PC-9 (cell line): ENCODE data around the gene SHANK2. TPM values are rescaled to one million over a fixed set of nuclear protein-coding genes. Genes with fewer than 3 reads are reported as not detected.

Experiments
- Bru-seq: library from RNA; stranded (reverse); fragments of 400-500 nt; gene quantifications from one replicate; lab custom pipeline; 2021; lab: Mats Ljungman, UMichigan
- BruChase-seq, 2 experiments: library from RNA; stranded (reverse); fragments of 400-500 nt; gene quantifications; one replicate each; lab custom pipeline; 2021; lab: Mats Ljungman, UMichigan
- BruUV-seq: library from RNA; stranded (reverse); fragments of 400-500 nt; replicated peaks from 2 replicates; lab custom pipeline; 2021; lab: Mats Ljungman, UMichigan
- CTCF ChIA-PET: fragments of 300-600 bp; sonication (Branson Sonifier 250); formaldehyde crosslinking; loops from one replicate; lab custom pipeline; 2022; ENCODE audit warnings: antibody characterized with exemption; lab: Charles Lee
- POLR2A ChIA-PET: fragments of 300-600 bp; sonication (Branson Sonifier 250); formaldehyde crosslinking; loops from one replicate; lab custom pipeline; 2022; ENCODE audit warnings: antibody characterized with exemption; ENCODE audit not compliant: unreplicated experiment; lab: Charles Lee
- DNase-seq, 2 experiments: peaks; one replicate each; pipeline versions ENCODE4 v3.0.0 to v3.0.0-alpha.2; 2015 to 2022; ENCODE audit warnings: mixed read lengths in 1 of 2
- H2AFZ ChIP-seq: fragments of 200-600 bp; sonication (generic); 2 replicates; pipeline ENCODE4 v1.8.1; 2017; ENCODE audit warnings: antibody characterized with exemption
- H3F3A ChIP-seq: fragments of 200-600 bp; sonication (generic); 2 replicates; pipeline ENCODE4 v1.8.1; 2017; ENCODE audit warnings: antibody characterized with exemption, mild to moderate bottlenecking, low read depth; ENCODE audit not compliant: insufficient read depth
- H3K27ac ChIP-seq: fragments of 200-600 bp; sonication (generic); 2 replicates; pipeline ENCODE4 v1.6.1; 2016; ENCODE audit warnings: mixed run types
- H3K27me3 ChIP-seq: fragments of 200-600 bp; sonication (generic); 2 replicates; pipeline ENCODE4 v1.6.1; 2016; ENCODE audit warnings: low read depth, mixed run types; ENCODE audit not compliant: insufficient read depth
- H3K36me3 ChIP-seq: fragments of 200-600 bp; sonication (generic); 2 replicates; pipeline ENCODE4 v1.6.1; 2016; ENCODE audit warnings: low read depth, mixed run types
- H3K4me1 ChIP-seq: fragments of 200-600 bp; sonication (generic); replicated peaks from 2 replicates; pipeline ENCODE4 v1.6.1; 2016; ENCODE audit warnings: mixed run types; ENCODE audit not compliant: insufficient read depth
- H3K4me2 ChIP-seq: fragments of 200-600 bp; sonication (generic); 2 replicates; pipeline ENCODE4 v1.6.1; 2017; ENCODE audit warnings: mixed run types
- H3K4me3 ChIP-seq: fragments of 200-600 bp; sonication (generic); 2 replicates; pipeline ENCODE4 v1.6.1; 2016; ENCODE audit warnings: mixed run types
- H3K79me2 ChIP-seq: fragments of 200-600 bp; sonication (generic); 2 replicates; pipeline ENCODE4 v1.6.1; 2017; ENCODE audit warnings: low read depth, mixed run types
- H3K9me2 ChIP-seq: fragments of 200-600 bp; sonication (generic); 2 replicates; pipeline ENCODE4 v1.8.1; 2017; ENCODE audit warnings: mild to moderate bottlenecking; ENCODE audit not compliant: insufficient read depth
- H3K9me3 ChIP-seq: fragments of 200-600 bp; sonication (generic); 2 replicates; pipeline ENCODE4 v1.8.1; 2016; ENCODE audit warnings: low read depth; ENCODE audit not compliant: insufficient read depth
- H4K20me1 ChIP-seq: fragments of 200-600 bp; sonication (generic); 2 replicates; pipeline ENCODE4 v1.8.1; 2017; ENCODE audit not compliant: insufficient read depth
- EZH2 ChIP-seq: fragments of 200-600 bp; sonication (generic); IDR thresholded peaks from 2 replicates; pipeline ENCODE4 v1.8.0; 2017; ENCODE audit warnings: antibody characterized with exemption, low read depth
- intact Hi-C: fragments of 100-400 bp; cut with micrococcal nuclease; formaldehyde crosslinking; loops from one replicate; pipeline ENCODE4 v1.10.0; 2022; ENCODE audit not compliant: unreplicated experiment
- long read RNA-seq: library from polyadenylated mRNA; stranded (forward); transcript quantifications from one replicate; pipeline ENCODE4 v2.0.0, GENCODE V29; 2022
- total RNA-seq: library from RNA; stranded (reverse); gene quantifications from 2 replicates; pipeline ENCODE4 v1.2.3, GENCODE V29; 2021
- TF ChIP-seq, protein P1 (sequence below): fragments of 200-600 bp; sonication (generic); conservative IDR thresholded peaks from 2 replicates; pipeline ENCODE4 v1.6.1; 2017; ENCODE audit warnings: mixed run types, antibody characterized with exemption, mild to moderate bottlenecking, moderate library complexity

SHANK2 gene
- total RNA-seq (49.2 and 50.5 TPM in 2 replicates), Bru-seq, nascent RNA (percentile 59 among the genes with signal in this experiment), BruChase-seq, experiment 1, labeled RNA remaining after a 2-hour chase (percentile 57 among the genes with signal in this experiment), BruChase-seq, experiment 2, labeled RNA remaining after a 6-hour chase (percentile 53 among the genes with signal in this experiment)
- long read RNA-seq, full-length matches to known transcripts: 4 of 11 reads
- long read RNA-seq, partial matches to known transcripts: 2 of 11 reads
- long read RNA-seq, other reads (novel, unspliced or antisense): 5 of 11 reads

DNA sequence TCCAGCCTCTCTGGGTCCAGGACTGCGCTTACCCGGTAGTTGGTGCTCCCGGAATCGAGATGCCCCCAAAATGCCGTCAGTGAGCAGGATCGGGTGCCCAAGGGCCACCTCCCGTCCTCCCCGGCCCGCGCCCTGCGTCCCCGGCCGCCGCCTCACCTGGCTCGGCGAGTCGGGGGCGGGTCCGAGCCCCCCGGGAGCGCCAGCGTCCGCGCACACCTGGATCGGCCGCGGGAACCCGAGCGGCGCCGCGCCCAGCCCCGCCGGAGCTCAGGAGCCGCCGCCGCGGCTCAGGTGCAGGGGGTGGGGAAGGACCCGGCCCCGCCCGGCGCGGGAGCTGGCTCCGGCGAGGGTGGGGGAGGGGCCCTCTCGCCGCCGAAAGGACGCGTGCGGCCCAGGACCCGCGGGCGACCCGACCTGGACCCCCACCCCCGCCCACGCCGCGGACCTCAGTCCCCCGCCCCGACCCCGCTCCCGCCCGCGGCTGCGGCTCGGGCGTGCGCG lies at the start of gene SHANK2:
TSS of gene SHANK2 (minus strand) at position 309 of the 501 bp plus-strand sequence. CDS start 105,251 bp downstream, outside the sequence.
- H3K4me3 ChIP-seq: peak within 1 kb of the TSS; percentile 97
- H3K27ac ChIP-seq: peak within 1 kb of the TSS; percentile 87
- peaks cover 37% of the 10 kb centered on the region for H3K79me2 ChIP-seq
- peaks cover 26% of the 10 kb centered on the region for H3F3A ChIP-seq
- peak in 1 of 2 experiments; percentile 77 for DNase-seq
- TF ChIP-seq, protein P1, sequence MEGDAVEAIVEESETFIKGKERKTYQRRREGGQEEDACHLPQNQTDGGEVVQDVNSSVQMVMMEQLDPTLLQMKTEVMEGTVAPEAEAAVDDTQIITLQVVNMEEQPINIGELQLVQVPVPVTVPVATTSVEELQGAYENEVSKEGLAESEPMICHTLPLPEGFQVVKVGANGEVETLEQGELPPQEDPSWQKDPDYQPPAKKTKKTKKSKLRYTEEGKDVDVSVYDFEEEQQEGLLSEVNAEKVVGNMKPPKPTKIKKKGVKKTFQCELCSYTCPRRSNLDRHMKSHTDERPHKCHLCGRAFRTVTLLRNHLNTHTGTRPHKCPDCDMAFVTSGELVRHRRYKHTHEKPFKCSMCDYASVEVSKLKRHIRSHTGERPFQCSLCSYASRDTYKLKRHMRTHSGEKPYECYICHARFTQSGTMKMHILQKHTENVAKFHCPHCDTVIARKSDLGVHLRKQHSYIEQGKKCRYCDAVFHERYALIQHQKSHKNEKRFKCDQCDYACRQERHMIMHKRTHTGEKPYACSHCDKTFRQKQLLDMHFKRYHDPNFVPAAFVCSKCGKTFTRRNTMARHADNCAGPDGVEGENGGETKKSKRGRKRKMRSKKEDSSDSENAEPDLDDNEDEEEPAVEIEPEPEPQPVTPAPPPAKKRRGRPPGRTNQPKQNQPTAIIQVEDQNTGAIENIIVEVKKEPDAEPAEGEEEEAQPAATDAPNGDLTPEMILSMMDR: no peak
- TF ChIP-seq EZH2: no peak
- no TSS peak for BruUV-seq
- POLR2A ChIA-PET: interaction anchor here (0.6 to 0.7 kb wide), 2 partner anchors 32 to 479 kb away, joined by 4 to 6 read pairs; no protein-coding TSS in a partner anchor
- intact Hi-C loops: loop anchor here (1.0 to 10.0 kb wide), 4 partner anchors 11 to 172 kb away; no protein-coding TSS in a partner anchor
- no peaks in the 10 kb centered on the region for H3K36me3 ChIP-seq
- CTCF ChIA-PET: interaction anchor here (0.7 to 2.5 kb wide), 5 partner anchors 11 to 131 kb away, joined by 3 to 12 read pairs (median 5); no protein-coding TSS in a partner anchor
- H3K27me3 ChIP-seq: no peaks in the 10 kb centered on the region
- peak within 1 kb of the TSS; percentile 83 for H3K4me2 ChIP-seq
- no peaks in the 10 kb centered on the region for H3K9me2 ChIP-seq
- H2AFZ ChIP-seq: peak within 1 kb of the TSS; percentile 88
- H3K9me3 ChIP-seq: no peaks in the 10 kb centered on the region
- peaks cover 41% of the 10 kb centered on the region for H3K4me1 ChIP-seq
- H4K20me1 ChIP-seq: peaks cover 19% of the 10 kb centered on the region

DNA sequence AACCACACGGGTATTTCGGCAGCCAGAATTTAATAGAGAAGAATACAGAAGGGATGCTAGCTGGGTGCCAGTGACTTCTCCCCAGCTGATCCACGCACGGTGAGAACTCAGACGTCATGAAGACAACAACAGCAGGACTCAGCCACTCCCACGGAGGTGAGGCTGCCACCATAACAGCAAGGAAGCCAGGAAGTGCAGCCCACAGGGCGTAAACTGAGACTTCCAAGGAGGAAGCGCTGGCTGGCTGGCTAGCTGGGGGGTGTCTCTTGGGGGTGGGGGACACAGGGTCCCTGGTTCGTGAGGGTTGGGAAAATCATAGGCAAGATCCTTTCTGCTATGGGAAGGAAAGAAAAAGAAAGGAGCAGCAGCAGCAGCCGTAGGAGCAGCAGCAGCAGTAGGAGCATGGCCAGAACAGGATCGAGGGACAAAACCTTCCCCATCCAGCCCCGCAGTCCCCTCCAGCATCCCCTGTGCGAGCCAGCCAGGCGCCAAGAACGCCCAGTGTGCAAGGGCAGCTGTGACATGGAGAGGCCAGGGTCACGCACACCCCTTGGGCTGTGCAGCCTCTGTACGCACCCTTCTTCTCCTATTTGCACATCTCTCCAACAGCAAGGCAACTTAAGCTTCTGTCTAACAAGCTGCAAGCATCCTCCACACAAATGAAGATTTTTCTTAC lies 49.6 kb upstream of the SHANK2 start:
- H3K27ac ChIP-seq: no peak overlapping the region
- H3F3A ChIP-seq: peaks cover 34% of the 10 kb centered on the region
- peak overlapping the region; percentile 18; the same call in 1 of the 2 replicates for H3K4me2 ChIP-seq
- H3K9me2 ChIP-seq: no peaks in the 10 kb centered on the region
- H2AFZ ChIP-seq: no peak overlapping the region
- intact Hi-C loops: no loop called here
- no peaks in the 10 kb centered on the region for H3K9me3 ChIP-seq
- POLR2A ChIA-PET: no interaction called here
- no peaks in the 10 kb centered on the region for H3K36me3 ChIP-seq
- H4K20me1 ChIP-seq: no peaks in the 10 kb centered on the region
- no TSS peak for BruUV-seq
- peaks cover 49% of the 10 kb centered on the region for H3K4me1 ChIP-seq
- CTCF ChIA-PET: interaction anchor here (0.5 kb wide), 1 partner anchor 50 kb away, joined by 3 read pairs; the partner anchor contains the start of gene SHANK2
- no peaks in the 10 kb centered on the region for H3K79me2 ChIP-seq
- H3K4me3 ChIP-seq: no peak overlapping the region
- TF ChIP-seq EZH2: no peak
- TF ChIP-seq, protein P1: no peak
- DNase-seq: no peak
- H3K27me3 ChIP-seq: no peaks in the 10 kb centered on the region
